Activated CD8-positive, alpha-beta T cell treated with anti-CD3 and anti-CD28 coated beads, Interleukin-2, amount 10 ng/mL, durations not matched to agents 7 days and 5 days (primary cell): ENCODE measurements around the gene EIF4G1. TPM values are rescaled to one million over a fixed set of nuclear protein-coding genes. Genes with fewer than 3 reads are reported as not detected.
"Not testable (repeated sequence)": the region's sequence is repeated elsewhere in the genome, so short reads cannot be mapped to it uniquely, and the experiment has no call there.

ENCODE experiments used
- ATAC-seq: fragments of 150-1000 bp; cut with Tn5 transposase; one replicate; pipeline ENCODE4 v1.10.0; 2021; ENCODE audit warnings: moderate library complexity
- CTCF ChIA-PET: fragments of 350-600 bp; sonication (Branson Sonifier 250); formaldehyde crosslinking; loops from one replicate; lab custom pipeline; 2021; ENCODE audit warnings: antibody characterized with exemption; lab: Charles Lee
- POLR2A ChIA-PET: fragments of 350-600 bp; sonication (Branson Sonifier 250); formaldehyde crosslinking; loops from one replicate; lab custom pipeline; 2021; ENCODE audit warnings: antibody characterized with exemption; lab: Charles Lee
- DNase-seq: peaks from one replicate; pipeline ENCODE4 v3.0.0-alpha.2; 2020
- H3K27ac Mint-ChIP-seq: one replicate; pipeline ENCODE4 v1.8.0; 2021; ENCODE audit warnings: mild to moderate bottlenecking, mixed read lengths
- H3K27me3 Mint-ChIP-seq: one replicate; pipeline ENCODE4 v1.8.0; 2021; ENCODE audit warnings: low read depth, mixed read lengths
- H3K36me3 Mint-ChIP-seq: one replicate; pipeline ENCODE4 v1.8.0; 2021; ENCODE audit warnings: low read depth, mixed read lengths
- H3K4me1 Mint-ChIP-seq: one replicate; pipeline ENCODE4 v1.8.0; 2021; ENCODE audit warnings: low read depth, mixed read lengths
- H3K4me3 Mint-ChIP-seq: one replicate; pipeline ENCODE4 v1.8.0; 2021; ENCODE audit warnings: mild to moderate bottlenecking, mixed read lengths
- H3K9me3 Mint-ChIP-seq: one replicate; pipeline ENCODE4 v1.8.0; 2022; ENCODE audit warnings: mixed read lengths; ENCODE audit not compliant: insufficient read depth
- total RNA-seq, 2 experiments: library from RNA; stranded (reverse); gene quantifications; one replicate each; pipeline ENCODE4 v1.2.3, GENCODE V29; 2021

Gene EIF4G1, protein sequence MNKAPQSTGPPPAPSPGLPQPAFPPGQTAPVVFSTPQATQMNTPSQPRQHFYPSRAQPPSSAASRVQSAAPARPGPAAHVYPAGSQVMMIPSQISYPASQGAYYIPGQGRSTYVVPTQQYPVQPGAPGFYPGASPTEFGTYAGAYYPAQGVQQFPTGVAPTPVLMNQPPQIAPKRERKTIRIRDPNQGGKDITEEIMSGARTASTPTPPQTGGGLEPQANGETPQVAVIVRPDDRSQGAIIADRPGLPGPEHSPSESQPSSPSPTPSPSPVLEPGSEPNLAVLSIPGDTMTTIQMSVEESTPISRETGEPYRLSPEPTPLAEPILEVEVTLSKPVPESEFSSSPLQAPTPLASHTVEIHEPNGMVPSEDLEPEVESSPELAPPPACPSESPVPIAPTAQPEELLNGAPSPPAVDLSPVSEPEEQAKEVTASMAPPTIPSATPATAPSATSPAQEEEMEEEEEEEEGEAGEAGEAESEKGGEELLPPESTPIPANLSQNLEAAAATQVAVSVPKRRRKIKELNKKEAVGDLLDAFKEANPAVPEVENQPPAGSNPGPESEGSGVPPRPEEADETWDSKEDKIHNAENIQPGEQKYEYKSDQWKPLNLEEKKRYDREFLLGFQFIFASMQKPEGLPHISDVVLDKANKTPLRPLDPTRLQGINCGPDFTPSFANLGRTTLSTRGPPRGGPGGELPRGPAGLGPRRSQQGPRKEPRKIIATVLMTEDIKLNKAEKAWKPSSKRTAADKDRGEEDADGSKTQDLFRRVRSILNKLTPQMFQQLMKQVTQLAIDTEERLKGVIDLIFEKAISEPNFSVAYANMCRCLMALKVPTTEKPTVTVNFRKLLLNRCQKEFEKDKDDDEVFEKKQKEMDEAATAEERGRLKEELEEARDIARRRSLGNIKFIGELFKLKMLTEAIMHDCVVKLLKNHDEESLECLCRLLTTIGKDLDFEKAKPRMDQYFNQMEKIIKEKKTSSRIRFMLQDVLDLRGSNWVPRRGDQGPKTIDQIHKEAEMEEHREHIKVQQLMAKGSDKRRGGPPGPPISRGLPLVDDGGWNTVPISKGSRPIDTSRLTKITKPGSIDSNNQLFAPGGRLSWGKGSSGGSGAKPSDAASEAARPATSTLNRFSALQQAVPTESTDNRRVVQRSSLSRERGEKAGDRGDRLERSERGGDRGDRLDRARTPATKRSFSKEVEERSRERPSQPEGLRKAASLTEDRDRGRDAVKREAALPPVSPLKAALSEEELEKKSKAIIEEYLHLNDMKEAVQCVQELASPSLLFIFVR (N-terminal part only)
- total RNA-seq: 100 to 1,000 TPM; 339 to 348 TPM

DNA sequence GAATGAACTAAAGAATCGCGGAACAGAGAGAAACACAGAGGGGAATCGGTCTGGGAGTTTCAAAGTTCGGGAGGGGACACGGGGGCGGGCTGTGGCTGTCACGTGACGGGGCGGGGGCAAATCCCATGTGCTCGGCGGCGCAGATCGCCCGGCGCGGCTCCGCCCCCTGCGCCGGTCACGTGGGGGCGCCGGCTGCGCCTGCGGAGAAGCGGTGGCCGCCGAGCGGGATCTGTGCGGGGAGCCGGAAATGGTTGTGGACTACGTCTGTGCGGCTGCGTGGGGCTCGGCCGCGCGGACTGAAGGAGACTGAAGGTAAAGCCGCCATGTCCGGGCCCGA is at the start of gene EIF4G1:
TSS of gene EIF4G1 (plus strand) at position 244 of the 337 bp plus-strand sequence. CDS start 1,191 bp downstream, outside the sequence.
- DNase-seq: peak; percentile 94
- CTCF ChIA-PET: no interaction called here
- Mint-ChIP-seq H3K9me3 (no peaks in the 10 kb centered on the region), H3K4me1 (peaks cover 25% of the 10 kb centered on the region), H3K4me3 (peak within 1 kb of the TSS; percentile 85), H3K27me3 (no peaks in the 10 kb centered on the region), H3K27ac (peak within 1 kb of the TSS; percentile 94), H3K36me3 (peaks cover 33% of the 10 kb centered on the region)
- ATAC-seq: peak; percentile 87
- POLR2A ChIA-PET: no interaction called here

DNA sequence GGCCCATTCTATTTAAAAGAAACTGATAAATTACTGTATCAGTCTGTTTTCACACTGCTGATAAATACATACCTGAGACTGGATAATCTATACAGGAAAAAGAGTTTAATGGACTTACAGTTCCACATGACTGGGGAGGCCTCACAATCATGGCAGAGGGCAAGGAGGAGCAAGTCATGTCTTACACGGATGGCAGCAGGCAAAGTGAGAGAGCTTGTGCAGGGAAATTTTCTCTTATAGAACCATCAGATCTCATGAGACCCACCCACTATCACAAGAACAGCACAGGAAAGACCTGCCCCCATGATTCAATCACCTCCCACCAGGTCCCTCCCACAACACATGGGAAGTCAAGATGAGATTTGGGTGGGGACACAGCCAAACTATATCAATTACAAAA is 47.2 kb upstream of the EIF4G1 start:
- H3K4me1 Mint-ChIP-seq, H3K36me3 Mint-ChIP-seq, H3K27ac Mint-ChIP-seq, H3K4me3 Mint-ChIP-seq, CTCF ChIA-PET, POLR2A ChIA-PET, ATAC-seq, DNase-seq, H3K9me3 Mint-ChIP-seq: not testable (repeated sequence)
- H3K27me3 Mint-ChIP-seq: peaks cover 24% of the 10 kb centered on the region

DNA sequence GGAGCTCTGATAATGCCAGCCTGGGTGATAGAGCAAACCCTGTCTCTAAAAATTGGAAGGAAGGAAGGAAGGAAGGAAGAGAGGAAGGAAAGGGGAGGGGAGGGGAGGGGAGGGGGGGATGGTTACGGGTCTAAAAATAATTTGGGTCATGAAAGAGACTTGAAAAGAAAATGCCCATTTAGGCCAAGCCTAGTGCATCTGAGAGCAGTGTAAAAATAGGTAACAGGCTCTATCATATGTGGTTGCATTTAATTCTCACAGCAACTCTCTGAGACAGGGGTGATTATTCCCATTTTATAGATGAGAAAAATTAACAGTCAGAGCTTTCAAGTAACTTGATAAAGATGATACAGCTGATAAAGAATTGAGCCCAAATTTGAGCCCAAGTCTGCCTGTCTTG is 42.1 kb upstream of the EIF4G1 start:
- ChIA-PET CTCF (interaction anchor here (1.0 kb wide), 1 partner anchor 44 kb away, joined by 3 read pairs; no protein-coding TSS in a partner anchor), POLR2A (no interaction called here)
- no peaks in the 10 kb centered on the region for H3K9me3 Mint-ChIP-seq
- no peak overlapping the region for H3K27ac Mint-ChIP-seq
- ATAC-seq (no peak), DNase-seq (no peak)
- no peaks in the 10 kb centered on the region for H3K36me3 Mint-ChIP-seq
- H3K4me3 Mint-ChIP-seq: no peak overlapping the region
- H3K4me1 Mint-ChIP-seq: no peaks in the 10 kb centered on the region
- H3K27me3 Mint-ChIP-seq: peaks cover 36% of the 10 kb centered on the region

DNA sequence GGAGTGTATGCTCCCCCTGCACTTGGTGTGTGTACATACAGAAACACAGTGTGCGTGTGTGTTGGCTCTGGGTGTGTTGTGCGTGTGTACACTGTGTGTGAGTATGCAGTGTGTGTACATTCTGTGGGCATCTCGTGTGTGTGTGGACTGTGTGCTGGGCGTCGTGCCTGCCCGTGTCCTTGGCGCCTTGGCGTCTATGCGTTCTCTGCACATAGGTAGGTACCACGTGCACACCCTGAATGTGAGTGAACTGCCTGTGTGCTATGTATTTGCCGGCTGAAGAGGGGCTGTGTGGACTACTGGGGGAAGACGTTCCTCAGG is 39.1 kb upstream of the EIF4G1 start:
- H3K9me3 Mint-ChIP-seq: no peaks in the 10 kb centered on the region
- H3K27ac Mint-ChIP-seq: no peak overlapping the region
- no peak for DNase-seq
- H3K27me3 Mint-ChIP-seq: peaks cover 42% of the 10 kb centered on the region
- ATAC-seq: no peak
- no peaks in the 10 kb centered on the region for H3K4me1 Mint-ChIP-seq
- ChIA-PET CTCF (no interaction called here), POLR2A (no interaction called here)
- H3K4me3 Mint-ChIP-seq: no peak overlapping the region
- no peaks in the 10 kb centered on the region for H3K36me3 Mint-ChIP-seq

DNA sequence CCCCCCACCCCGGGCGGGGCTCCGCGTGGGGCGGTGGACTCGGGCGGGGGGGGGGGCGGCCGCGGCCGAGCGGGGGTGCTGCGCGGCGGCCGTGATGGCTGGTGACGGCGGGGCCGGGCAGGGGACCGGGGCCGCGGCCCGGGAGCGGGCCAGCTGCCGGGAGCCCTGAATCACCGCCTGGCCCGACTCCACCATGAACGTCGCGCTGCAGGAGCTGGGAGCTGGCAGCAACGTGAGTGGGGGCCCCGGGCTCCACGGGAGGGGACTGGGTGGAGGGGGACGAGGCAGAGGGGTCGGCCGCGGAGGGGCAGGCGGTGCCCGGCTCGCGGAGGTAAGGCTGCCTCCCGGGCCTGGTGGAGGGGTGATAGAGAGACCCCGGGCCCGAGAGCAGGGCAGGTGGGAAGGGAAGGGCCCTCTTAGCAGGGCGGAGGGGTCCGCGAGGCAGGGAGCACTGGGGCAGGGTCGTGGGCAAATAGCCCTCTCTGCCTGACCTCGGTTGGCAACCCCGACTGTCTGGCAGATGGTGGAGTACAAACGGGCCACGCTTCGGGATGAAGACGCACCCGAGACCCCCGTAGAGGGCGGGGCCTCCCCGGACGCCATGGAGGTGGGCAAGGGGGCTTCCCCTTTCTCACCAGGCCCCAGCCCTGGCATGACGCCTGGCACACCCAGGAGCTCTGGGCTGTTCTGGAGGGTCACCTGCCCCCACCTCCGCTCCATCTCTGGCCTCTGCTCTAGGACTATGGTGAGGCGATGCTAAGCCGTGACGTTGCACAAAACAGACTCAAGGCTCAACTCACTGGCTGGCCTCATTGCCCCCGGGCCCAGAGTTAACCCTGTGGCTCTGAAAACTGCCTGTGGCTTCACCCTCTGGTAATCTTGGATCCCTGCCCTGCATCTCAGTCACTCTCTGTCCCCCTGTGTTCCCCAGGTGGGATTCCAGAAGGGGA is 38.2 kb upstream of the EIF4G1 start, which contains the start of gene ECE2:
TSS of gene ECE2 (plus strand) at position 62 of the 950 bp plus-strand sequence. CDS start at position 194, 132 bp downstream.
- no peak within 1 kb of the TSS for H3K4me3 Mint-ChIP-seq
- ChIA-PET POLR2A (no interaction called here), CTCF (no interaction called here)
- H3K27me3 Mint-ChIP-seq: peaks cover 42% of the 10 kb centered on the region
- no peaks in the 10 kb centered on the region for H3K9me3 Mint-ChIP-seq
- H3K4me1 Mint-ChIP-seq: no peaks in the 10 kb centered on the region
- ATAC-seq (no peak), DNase-seq (no peak)
- no peaks in the 10 kb centered on the region for H3K36me3 Mint-ChIP-seq
- H3K27ac Mint-ChIP-seq: no peak within 1 kb of the TSS

DNA sequence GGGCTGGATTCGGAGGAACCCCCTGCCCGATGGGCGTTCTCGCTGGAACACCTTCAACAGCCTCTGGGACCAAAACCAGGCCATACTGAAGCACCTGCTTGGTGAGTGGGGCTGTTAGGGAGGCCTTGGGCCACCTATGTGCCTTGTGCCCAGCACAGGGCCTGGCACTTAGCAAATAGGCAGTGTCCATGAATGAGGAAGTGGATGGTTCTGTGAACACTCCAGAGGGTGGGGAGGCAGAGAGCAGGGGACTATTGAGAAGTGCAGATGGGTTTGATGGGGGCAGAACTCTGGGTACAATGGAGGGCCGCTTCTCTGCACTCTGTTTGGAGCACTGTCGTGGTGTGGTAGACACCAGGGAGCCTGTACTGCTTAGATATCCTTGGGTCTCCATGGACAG is 37.0 kb upstream of the EIF4G1 start:
- Mint-ChIP-seq H3K27ac (no peak overlapping the region), H3K27me3 (peaks cover 36% of the 10 kb centered on the region), H3K4me3 (no peak overlapping the region), H3K4me1 (no peaks in the 10 kb centered on the region), H3K36me3 (no peaks in the 10 kb centered on the region), H3K9me3 (no peaks in the 10 kb centered on the region)
- ATAC-seq (peak; percentile 15), DNase-seq (no peak)
- ChIA-PET POLR2A (no interaction called here), CTCF (no interaction called here)

DNA sequence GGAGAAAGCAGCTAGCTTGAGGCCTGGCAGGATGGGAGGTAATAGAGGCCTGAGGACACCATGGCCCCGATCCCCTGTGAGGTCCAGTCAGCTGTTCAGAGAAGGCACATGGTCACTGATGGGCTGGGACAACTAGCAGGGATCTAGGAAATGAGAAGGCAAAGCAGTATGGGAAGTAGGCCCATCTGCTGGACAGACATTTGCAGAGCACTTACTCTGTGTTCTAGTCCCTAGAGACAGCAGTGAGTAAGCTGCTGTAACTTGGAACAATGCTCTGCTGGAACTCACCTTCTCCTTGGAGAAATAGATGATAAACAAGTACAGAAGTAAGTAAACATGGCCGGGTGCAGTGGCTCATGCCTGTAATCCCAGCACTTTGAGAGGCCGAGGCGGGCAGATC is 31.5 kb upstream of the EIF4G1 start:
- no peaks in the 10 kb centered on the region for H3K4me1 Mint-ChIP-seq
- H3K27me3 Mint-ChIP-seq: peaks cover 14% of the 10 kb centered on the region
- H3K27ac Mint-ChIP-seq: no peak overlapping the region
- CTCF ChIA-PET: interaction anchor here (0.7 kb wide), 1 partner anchor 56 kb away, joined by 3 read pairs; no protein-coding TSS in a partner anchor
- no peaks in the 10 kb centered on the region for H3K9me3 Mint-ChIP-seq
- H3K4me3 Mint-ChIP-seq: no peak overlapping the region
- POLR2A ChIA-PET: no interaction called here
- ATAC-seq: no peak
- DNase-seq: no peak
- H3K36me3 Mint-ChIP-seq: no peaks in the 10 kb centered on the region

DNA sequence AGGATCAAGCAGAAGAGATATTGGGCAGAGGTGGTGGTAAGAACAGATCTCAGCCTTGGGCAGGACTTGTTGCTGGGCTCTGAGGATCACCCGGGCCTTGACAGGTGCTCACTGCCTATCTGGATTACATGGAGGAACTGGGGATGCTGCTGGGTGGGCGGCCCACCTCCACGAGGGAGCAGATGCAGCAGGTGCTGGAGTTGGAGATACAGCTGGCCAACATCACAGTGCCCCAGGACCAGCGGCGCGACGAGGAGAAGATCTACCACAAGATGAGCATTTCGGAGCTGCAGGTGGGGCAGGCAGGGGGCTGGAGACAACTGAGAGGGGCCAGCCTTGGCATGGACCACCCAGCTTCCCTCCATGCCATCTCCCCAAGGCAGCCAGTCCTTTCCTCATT is 30.7 kb upstream of the EIF4G1 start:
- ATAC-seq (no peak), DNase-seq (no peak)
- ChIA-PET POLR2A (no interaction called here), CTCF (no interaction called here)
- Mint-ChIP-seq H3K36me3 (no peaks in the 10 kb centered on the region), H3K9me3 (no peaks in the 10 kb centered on the region), H3K27me3 (peaks cover 13% of the 10 kb centered on the region), H3K4me1 (no peaks in the 10 kb centered on the region), H3K4me3 (no peak overlapping the region), H3K27ac (no peak overlapping the region)

DNA sequence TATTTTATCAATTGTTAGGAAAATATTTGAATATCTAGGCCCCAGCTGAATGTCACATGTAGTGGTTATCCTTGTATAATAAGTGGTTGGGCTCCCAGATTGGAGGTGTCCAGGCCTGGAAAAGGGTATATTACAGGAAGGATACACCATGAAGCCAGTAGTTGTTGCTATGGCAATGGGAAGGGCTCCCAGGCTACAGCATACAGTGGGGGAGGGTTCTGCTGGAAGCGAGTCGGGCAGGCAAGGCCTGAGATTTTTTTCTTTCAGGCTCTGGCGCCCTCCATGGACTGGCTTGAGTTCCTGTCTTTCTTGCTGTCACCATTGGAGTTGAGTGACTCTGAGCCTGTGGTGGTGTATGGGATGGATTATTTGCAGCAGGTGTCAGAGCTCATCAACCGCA is 29.7 kb upstream of the EIF4G1 start:
- Mint-ChIP-seq H3K27ac (no peak overlapping the region), H3K27me3 (peaks cover 9% of the 10 kb centered on the region), H3K36me3 (no peaks in the 10 kb centered on the region), H3K9me3 (no peaks in the 10 kb centered on the region), H3K4me1 (peaks cover 2% of the 10 kb centered on the region), H3K4me3 (no peak overlapping the region)
- ChIA-PET CTCF (interaction anchor here (0.7 to 0.9 kb wide), 3 partner anchors 57 to 389 kb away, joined by 3 to 6 read pairs (median 3); no protein-coding TSS in a partner anchor), POLR2A (no interaction called here)
- ATAC-seq (no peak), DNase-seq (peak; percentile 43)

DNA sequence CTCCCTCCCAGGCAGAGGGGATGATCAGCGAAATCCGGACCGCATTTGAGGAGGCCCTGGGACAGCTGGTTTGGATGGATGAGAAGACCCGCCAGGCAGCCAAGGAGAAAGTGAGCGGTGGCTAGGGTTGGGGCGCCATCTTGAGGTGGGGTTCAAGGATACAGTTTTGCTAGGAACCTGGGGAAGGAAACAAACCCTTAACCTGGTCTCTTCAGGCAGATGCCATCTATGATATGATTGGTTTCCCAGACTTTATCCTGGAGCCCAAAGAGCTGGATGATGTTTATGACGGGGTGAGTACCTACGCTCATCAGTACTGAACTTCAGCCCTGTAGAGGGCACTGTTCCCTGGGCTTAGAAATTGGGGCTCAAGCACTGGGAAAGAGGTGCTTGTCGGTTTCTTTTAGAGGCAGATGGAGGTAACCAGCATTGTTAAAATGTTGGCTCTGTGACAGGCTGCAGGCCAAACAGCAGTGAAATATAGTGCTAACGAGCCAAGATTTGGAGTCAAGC is 24.9 kb upstream of the EIF4G1 start:
- ChIA-PET POLR2A (no interaction called here), CTCF (interaction anchor here (1.0 to 4.1 kb wide), 9 partner anchors 27 to 405 kb away, joined by 3 to 33 read pairs (median 3); partner anchors contain the start of genes EEF1AKMT4 and PARL)
- peak; percentile 77 for DNase-seq
- no peak overlapping the region for H3K4me3 Mint-ChIP-seq
- peaks cover 2% of the 10 kb centered on the region for H3K4me1 Mint-ChIP-seq
- no peaks in the 10 kb centered on the region for H3K9me3 Mint-ChIP-seq
- no peak overlapping the region for H3K27ac Mint-ChIP-seq
- peak; percentile 77 for ATAC-seq
- H3K36me3 Mint-ChIP-seq: no peaks in the 10 kb centered on the region
- peaks cover 8% of the 10 kb centered on the region for H3K27me3 Mint-ChIP-seq
